Heart right ventricle (tissue), 16 donors: ENCODE data around the gene ZNF747. TPM values are rescaled to one million over a fixed set of nuclear protein-coding genes. Genes with fewer than 3 reads are reported as not detected.

ENCODE experiments used
- ATAC-seq, 8 donors: fragments of 200-7000 bp; cut with Tn5 transposase; one replicate each; pipeline ENCODE4 v1.9.1; 2020; ENCODE audit warnings: mild to moderate bottlenecking in 8 of 8, moderate library complexity in 8 of 8, moderate number of reproducible peaks in 1 of 8
- DNase-seq, 2 donors: peaks; one replicate each; pipeline ENCODE4 v3.0.0-alpha.2; 2020
- H3K27ac ChIP-seq, 10 donors: fragments of 200-600 bp; sonication (generic) in 2 of 10; one replicate each; pipeline versions ENCODE4 v1.5.0 to v1.8.0; 2020 to 2022; ENCODE audit warnings: mild to moderate bottlenecking in 3 of 10
- H3K27me3 ChIP-seq, 7 donors: fragments of 200-600 bp; one replicate each; pipeline ENCODE4 v1.8.0; 2021 to 2022; ENCODE audit warnings: mild to moderate bottlenecking in 2 of 7
- H3K36me3 ChIP-seq, 9 donors: fragments of 200-600 bp; sonication (generic) in 1 of 9; one replicate each; pipeline versions ENCODE4 v1.5.0 to v1.8.0; 2020 to 2022; ENCODE audit warnings: mild to moderate bottlenecking in 2 of 9
- H3K4me1 ChIP-seq, 9 donors: fragments of 200-600 bp; sonication (generic) in 1 of 9; one replicate each; pipeline versions ENCODE4 v1.5.0 to v1.8.0; 2020 to 2022; ENCODE audit warnings: mild to moderate bottlenecking in 4 of 9
- H3K4me3 ChIP-seq, 10 donors: fragments of 200-600 bp; sonication (generic) in 2 of 10; one replicate each; pipeline versions ENCODE4 v1.5.0 to v1.8.0; 2020 to 2022; ENCODE audit warnings: mild to moderate bottlenecking in 7 of 10, moderate library complexity in 2 of 10
- H3K9me3 ChIP-seq, 11 donors: fragments of 200-600 bp in 10 of 11; sonication (generic) in 2 of 11; one replicate each; pipeline versions ENCODE4 v1.5.0 to v1.8.0; 2013 to 2022; ENCODE audit warnings: mild to moderate bottlenecking in 2 of 11, control low read depth in 1 of 11, moderate library complexity in 1 of 11
- WGBS, 2 donors: extraction: QIAGEN DNeasy Blood & Tissue Kit; methylation state at CpG; one replicate each; pipeline ENCODE4 v1.1.7; 2013; ENCODE audit warnings: inconsistent platforms in 1 of 2; 5-methylcytosine and 5-hydroxymethylcytosine counted together
- intact Hi-C, 10 donors: fragments of 100-400 bp; cut with DNase I; formaldehyde crosslinking; loops; one replicate each; pipeline versions ENCODE4 v1.11.1 to v1.14.2; 2022
- polyA plus RNA-seq, 2 donors: library from polyadenylated mRNA; stranded (reverse); fragments of 200-250 nt; gene quantifications; one replicate each; pipeline ENCODE4 v1.2.3, GENCODE V29; 2013
- total RNA-seq, 10 donors: library from RNA; stranded (reverse); fragmentation: NEBNext Ultra II Directional in 3 of 10; extraction: Animal tissue kit (Norgen Biotek cat#: 25700) in 3 of 10; gene quantifications; one replicate each; pipeline versions ENCODE4 v1.2.1 to v1.2.4, GENCODE V29; 2021 to 2023
- TF ChIP-seq, protein P1 (sequence below), 9 donors: fragments of 200-600 bp; sonication (generic) in 2 of 9; IDR thresholded peaks; one replicate each; pipeline versions ENCODE4 v1.5.0 to v1.8.0; 2021 to 2022; ENCODE audit warnings: antibody characterized with exemption in 9 of 9, mild to moderate bottlenecking in 5 of 9, moderate library complexity in 1 of 9
- donor health status: Arrhythmogenic right ventricular cardiomyopathy.
- donor health status: ischemic (EF 13 %, LVEDD 7.1; RV severe dilation, severe dysfunction).
- donor health status: healthy with polysubstance abuse.
- donor health status: DM: no; HTN: yes; CAD: no.
- donor health status: DM: no; HTN: no; CAD: no.
- donor health status: ischemic (EF 25% LVEDD 6.9; RV normal size, moderate dysfunction).
- donor health status: ischemic (EF 25% LVEDD 5.7; RV mildly dilated, moderate dysfunction).
- donor health status: healthy.
- donor health status: DM: yes; HTN: yes; CAD: no.
- donor health status: Ischemic cardiomyopathy.
- donor health status: ischemic (EF 35%, LVEDD 5.7; RV mildly dilated, moderate dysfunction).
- donor health status: nonischemic (EF 11% LVEDD 7.7; RV severe dilation, severe dysfunction).
- donor health status: DM: yes; HTN: yes; CAD: no.
- donor health status: PGD.
- donor health status: ischemic (EF 29% LVEDD 5.4; RV normal size, mild dysfunction).
- donor health status: nonischemic (EF 23%, LVEDD 6.1; RV moderate dilation, normal function).

The ZNF747 gene
- total and polyA plus RNA-seq, 12 donors, result 8.5 to 14.3 (median 10.5) TPM

DNA sequence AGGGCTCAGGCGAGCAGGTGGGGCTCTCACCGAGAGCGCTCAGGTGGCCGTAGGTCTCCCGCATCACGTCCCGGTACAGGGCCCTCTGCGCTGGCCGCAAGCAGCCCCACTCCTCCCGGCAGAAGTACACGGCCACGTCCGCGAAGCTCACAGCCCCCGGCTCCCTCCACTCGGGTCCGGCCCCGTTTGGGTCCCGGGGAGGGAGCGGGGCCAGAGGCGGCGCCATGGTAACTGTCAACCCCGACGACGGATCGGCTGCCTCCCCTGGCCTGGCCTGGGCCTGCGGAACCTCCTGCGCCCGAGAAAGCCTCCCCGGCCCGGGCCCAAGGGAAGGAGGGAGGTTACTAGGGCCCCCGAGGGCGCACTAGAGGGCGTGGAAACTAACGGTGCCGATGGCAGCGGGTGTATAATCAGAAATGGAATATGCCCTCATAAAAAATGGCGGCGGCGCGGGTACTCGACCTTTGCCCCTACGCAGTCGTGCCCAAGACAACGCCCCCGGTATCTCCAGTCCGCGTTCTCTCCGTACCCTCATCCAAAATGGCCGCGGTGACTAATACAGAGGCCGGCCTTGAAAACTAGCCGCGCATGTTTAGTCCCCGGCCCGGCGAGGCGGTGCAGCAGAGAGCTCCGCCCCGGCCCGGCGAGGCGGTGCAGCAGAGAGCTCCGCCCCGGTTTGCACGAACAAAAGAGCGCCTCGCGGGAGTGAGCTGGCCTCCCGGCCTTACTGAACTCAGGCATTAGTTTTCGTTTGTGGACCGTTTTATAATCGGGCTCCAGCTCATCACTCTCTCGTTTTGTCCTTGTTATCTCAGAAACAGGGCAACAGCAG, 23.5 kb upstream of the ZNF747 start, which contains the start of gene ZNF764:
Gene ZNF764 (minus strand): TSS at position 418 of the 832 bp plus-strand sequence. CDS start 192 bp downstream, at position 226.
- peaks cover 0 to 64% (median 47%) of the 10 kb centered on the region in 9 donors for H3K4me1 ChIP-seq
- H3K27me3 ChIP-seq, result no peaks in the 10 kb centered on the region
- peak within 1 kb of the TSS; percentile 52 to 98 (median 80) for H3K4me3 ChIP-seq
- TF ChIP-seq, protein P1, sequence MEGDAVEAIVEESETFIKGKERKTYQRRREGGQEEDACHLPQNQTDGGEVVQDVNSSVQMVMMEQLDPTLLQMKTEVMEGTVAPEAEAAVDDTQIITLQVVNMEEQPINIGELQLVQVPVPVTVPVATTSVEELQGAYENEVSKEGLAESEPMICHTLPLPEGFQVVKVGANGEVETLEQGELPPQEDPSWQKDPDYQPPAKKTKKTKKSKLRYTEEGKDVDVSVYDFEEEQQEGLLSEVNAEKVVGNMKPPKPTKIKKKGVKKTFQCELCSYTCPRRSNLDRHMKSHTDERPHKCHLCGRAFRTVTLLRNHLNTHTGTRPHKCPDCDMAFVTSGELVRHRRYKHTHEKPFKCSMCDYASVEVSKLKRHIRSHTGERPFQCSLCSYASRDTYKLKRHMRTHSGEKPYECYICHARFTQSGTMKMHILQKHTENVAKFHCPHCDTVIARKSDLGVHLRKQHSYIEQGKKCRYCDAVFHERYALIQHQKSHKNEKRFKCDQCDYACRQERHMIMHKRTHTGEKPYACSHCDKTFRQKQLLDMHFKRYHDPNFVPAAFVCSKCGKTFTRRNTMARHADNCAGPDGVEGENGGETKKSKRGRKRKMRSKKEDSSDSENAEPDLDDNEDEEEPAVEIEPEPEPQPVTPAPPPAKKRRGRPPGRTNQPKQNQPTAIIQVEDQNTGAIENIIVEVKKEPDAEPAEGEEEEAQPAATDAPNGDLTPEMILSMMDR (IDR thresholded peaks at IDR 0.05), result peak in 1 of 9 donors; percentile 12
- DNase-seq (peak; percentile 96 to 99), ATAC-seq (peak; percentile 95 to 99 (median 97))
- peak within 1 kb of the TSS; percentile 86 to 99 (median 96) for H3K27ac ChIP-seq
- no peaks in the 10 kb centered on the region for H3K9me3 ChIP-seq
- WGBS, 2 donors, result 0% methylated on average over 74 of the region's 74 CpGs
- H3K36me3 ChIP-seq, result peaks cover 0 to 33% (median 15%) of the 10 kb centered on the region in 9 donors
- intact Hi-C loops, result loop anchor here in 9 of 10 donors (1.0 to 2.0 kb wide), 3 partner anchors 23 to 31 kb away; partner anchors contain the start of genes ZNF747 (in 5 of the 9) and ZNF768 (in 1 of the 9)

DNA sequence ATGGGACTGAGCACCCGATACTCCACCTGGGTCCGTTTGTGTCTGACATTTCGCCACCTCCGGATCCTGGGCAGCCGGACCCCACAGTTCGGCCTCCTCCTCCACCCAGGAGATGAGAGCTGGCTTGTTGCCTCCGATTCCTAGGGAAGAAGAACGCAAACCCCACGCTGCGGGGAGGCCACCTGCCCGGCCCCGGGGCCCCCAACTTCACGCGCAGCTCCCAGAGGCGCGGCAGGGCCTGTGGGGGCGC, 23.0 kb upstream of the ZNF747 start:
- peak overlapping the region; percentile 52 to 98 (median 80) for H3K4me3 ChIP-seq
- H3K27me3 ChIP-seq, result no peaks in the 10 kb centered on the region
- TF ChIP-seq, protein P1 (IDR thresholded peaks at IDR 0.05), result no peak
- peaks cover 0 to 38% (median 15%) of the 10 kb centered on the region in 9 donors for H3K36me3 ChIP-seq
- H3K4me1 ChIP-seq, result peaks cover 0 to 69% (median 52%) of the 10 kb centered on the region in 9 donors
- peak overlapping the region; percentile 86 to 99 (median 96) for H3K27ac ChIP-seq
- H3K9me3 ChIP-seq, result no peaks in the 10 kb centered on the region
- ATAC-seq (peak in 2 of 8 donors; percentile 1 to 28), DNase-seq (no peak)
- 0 to 1% methylated on average over 15 to 17 of the region's 17 CpGs for WGBS, 2 donors
- intact Hi-C loops, result loop anchor here in 3 of 10 donors (2.0 kb wide), 1 partner anchor 23 kb away; the partner anchor contains the start of gene ZNF747 (in 3 of the 3)

DNA sequence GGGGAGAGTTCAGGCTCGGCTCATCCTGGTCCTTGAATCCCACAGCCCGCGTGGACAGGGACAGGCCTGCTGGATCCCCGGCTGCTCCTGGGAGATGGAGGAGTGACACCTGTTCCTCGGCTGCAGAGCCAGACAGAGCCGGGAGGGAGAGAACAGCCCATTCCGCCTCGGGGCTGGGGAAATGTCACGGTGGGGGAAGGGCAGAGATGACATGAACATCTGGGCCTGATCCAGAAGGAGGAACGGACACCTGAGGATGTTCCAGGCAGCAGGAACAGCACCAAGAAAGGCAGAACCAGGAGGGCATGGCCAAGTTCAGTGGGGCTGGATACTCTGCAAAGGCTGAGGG, 21.4 kb upstream of the ZNF747 start:
- intact Hi-C loops, result loop anchor here in 3 of 10 donors (2.0 kb wide), 1 partner anchor 21 kb away; the partner anchor contains the start of gene ZNF747 (in 3 of the 3)
- no peak for ATAC-seq
- H3K36me3 ChIP-seq, result peaks cover 0 to 40% (median 15%) of the 10 kb centered on the region in 9 donors
- no peak for DNase-seq
- peaks cover 0 to 74% (median 54%) of the 10 kb centered on the region in 9 donors for H3K4me1 ChIP-seq
- peak overlapping the region in 1 of 10 donors; percentile 99 for H3K27ac ChIP-seq
- TF ChIP-seq, protein P1 (IDR thresholded peaks at IDR 0.05), result no peak
- no peak overlapping the region for H3K4me3 ChIP-seq
- H3K27me3 ChIP-seq, result no peaks in the 10 kb centered on the region
- 53 to 55% methylated on average over 10 of the region's 10 CpGs for WGBS, 2 donors
- H3K9me3 ChIP-seq, result no peaks in the 10 kb centered on the region

DNA sequence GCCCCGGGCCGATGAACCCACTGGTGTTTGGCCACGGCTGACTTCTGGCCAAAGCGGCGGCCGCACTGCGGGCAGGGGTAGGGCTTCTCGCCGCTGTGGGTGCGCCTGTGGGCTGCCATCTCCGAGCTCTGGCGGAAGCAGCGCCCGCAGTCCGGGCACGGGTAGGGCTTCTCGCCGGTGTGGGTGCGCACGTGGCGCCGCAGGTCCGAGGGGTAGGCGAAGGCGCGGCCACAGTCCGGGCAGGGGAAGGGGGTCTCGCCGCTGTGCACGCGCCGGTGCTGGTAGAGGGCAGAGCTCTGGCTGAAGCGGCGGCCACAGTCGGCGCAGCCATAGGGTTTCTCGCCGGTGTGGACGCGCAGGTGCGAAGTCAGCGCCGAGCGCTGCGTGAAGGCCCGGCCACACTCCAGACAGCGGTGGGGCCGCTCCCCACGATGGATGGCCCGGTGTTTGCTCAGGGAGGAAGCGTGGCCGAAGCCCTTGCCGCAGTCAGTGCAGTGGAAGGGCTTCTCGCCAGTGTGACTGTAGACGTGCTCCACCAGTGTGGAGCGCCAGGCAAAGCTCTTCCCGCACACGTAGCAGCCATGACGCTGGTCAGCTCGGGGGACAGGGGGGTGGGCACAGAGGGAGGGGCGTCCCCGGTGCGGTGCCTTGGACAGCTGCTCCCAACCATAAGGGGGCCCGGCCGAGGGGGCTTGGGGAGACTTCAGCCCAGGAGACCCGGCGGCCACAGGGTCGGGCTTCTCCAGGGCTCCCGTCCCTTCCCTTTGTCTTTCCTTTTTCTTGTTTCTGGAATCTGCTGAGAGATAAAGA, 20.9 kb upstream of the ZNF747 start:
- ATAC-seq (no peak), DNase-seq (no peak)
- H3K4me3 ChIP-seq, result no peak overlapping the region
- 94 to 95% methylated on average over 67 to 69 of the region's 69 CpGs for WGBS, 2 donors
- intact Hi-C loops, result loop anchor here in 3 of 10 donors (2.0 kb wide), 1 partner anchor 21 kb away; the partner anchor contains the start of gene ZNF747 (in 3 of the 3)
- no peaks in the 10 kb centered on the region for H3K9me3 ChIP-seq
- peaks cover 0 to 69% (median 48%) of the 10 kb centered on the region in 9 donors for H3K4me1 ChIP-seq
- TF ChIP-seq, protein P1 (IDR thresholded peaks at IDR 0.05), result no peak
- no peaks in the 10 kb centered on the region for H3K27me3 ChIP-seq
- peak overlapping the region in 2 of 10 donors; percentile 58 to 99 for H3K27ac ChIP-seq
- peaks cover 0 to 40% (median 15%) of the 10 kb centered on the region in 9 donors for H3K36me3 ChIP-seq
